NCI-H2171 (cell line): ENCODE results near the gene DTNB.
"Not testable (repeated sequence)": the region's sequence is repeated elsewhere in the genome, so short reads cannot be mapped to it uniquely, and the experiment has no call there.

Experiments
- DNase-seq: peaks from one replicate; lab custom pipeline; 2025; lab: John Stamatoyannopoulos, UW

DTNB gene

DNA sequence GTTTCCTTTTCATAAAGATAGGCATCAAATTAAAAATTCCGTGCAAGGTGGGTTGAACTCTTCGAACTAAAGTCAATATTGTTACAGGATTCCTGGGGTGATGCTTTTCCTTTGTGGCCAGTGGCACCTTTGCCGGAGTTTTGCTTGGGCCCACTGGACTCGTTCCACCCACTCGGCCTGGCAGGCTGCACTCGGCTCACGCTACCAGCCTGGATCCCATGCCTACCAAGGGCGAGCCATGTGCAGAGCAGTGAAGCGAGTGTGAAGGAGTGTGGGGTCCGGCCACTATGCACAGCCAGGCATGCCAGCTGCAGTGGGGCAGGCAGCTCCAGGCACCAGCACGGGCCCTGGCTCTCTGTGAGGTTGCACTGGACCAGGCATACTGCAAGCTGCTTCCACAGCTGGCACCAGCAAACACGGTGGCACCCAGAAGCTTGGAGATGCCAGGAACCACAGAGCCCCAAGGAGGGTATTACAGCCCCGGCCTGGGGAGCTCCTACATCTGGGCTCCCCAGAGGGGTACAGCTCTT, 83.6 kb downstream of the DTNB start:
- DNase-seq, result no peak

DNA sequence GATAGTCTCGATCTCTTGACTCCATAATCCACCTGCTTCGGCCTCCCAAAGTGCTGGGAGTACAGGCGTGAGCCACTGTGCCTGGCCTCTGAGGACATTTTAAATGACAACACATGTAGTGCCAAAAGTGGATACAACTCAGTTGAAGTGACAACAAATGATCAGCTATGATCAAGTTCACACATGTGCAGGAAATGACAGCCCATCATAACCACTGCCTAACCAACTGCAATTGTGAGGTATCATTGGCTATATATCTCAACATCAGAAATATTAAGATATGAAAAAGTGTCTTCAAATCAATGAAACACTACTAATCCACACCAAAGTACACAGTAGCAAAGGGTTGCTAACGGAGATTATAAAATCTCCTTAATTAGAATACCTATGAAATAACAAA, 84.8 kb downstream of the DTNB start:
- DNase-seq, result no peak

DNA sequence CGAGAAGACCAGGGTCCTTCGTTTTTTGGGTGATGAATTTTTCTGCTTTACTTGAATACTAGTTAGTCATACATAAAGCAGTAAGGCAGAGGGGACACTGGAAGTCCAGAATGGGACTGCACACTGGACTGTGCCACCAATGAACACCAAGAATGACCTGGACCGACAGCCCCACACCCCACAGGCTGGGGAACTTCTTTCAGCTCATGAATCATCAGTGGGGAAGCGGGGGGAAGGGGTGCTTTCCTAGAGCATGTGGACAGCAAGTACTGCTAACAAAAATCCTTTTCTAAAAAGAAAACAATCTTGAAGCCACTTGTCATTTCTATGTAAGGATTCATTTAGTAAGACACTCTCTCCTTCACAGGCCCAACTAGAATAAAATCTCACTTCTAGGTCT, 86.0 kb downstream of the DTNB start:
- DNase-seq, result no peak

DNA sequence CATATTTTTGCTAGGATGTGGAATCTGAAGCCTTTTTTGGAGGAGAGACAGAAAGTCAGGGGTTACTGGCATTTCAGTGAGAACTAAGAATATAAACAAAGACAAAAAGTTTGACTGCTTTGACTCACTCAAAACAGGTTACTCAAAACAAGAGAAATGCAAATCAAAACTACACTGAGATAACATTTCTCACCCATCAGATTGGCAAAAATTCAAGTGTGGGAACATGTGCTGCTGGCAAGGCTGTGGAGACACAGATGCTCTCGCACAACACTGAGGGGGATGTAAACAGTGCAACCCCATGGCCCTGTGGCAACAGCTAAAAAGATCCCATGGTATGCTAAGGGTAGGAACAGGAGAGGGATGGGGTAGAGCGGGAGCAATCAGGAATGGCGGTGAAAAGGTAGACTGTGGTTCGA, 86.6 kb downstream of the DTNB start:
- peak; percentile 21 for DNase-seq

DNA sequence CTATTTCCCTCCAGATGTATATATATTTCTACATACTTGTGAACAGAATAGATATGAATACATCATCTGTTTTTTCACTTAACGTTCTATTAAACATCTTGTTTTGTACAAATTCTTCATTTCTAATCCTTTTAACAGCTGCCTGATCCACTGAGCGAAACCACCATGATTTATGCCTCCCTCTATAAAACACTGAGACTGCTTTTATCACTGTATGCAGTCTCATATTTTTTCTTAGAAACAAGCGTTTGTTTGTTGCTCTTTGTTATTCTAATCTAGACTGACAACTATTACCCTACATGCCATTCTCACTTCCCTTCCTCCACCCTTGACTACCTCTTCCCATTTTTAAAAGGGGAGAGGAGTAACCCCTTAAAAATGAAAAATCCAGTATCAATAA, 88.2 kb downstream of the DTNB start:
- no peak for DNase-seq

DNA sequence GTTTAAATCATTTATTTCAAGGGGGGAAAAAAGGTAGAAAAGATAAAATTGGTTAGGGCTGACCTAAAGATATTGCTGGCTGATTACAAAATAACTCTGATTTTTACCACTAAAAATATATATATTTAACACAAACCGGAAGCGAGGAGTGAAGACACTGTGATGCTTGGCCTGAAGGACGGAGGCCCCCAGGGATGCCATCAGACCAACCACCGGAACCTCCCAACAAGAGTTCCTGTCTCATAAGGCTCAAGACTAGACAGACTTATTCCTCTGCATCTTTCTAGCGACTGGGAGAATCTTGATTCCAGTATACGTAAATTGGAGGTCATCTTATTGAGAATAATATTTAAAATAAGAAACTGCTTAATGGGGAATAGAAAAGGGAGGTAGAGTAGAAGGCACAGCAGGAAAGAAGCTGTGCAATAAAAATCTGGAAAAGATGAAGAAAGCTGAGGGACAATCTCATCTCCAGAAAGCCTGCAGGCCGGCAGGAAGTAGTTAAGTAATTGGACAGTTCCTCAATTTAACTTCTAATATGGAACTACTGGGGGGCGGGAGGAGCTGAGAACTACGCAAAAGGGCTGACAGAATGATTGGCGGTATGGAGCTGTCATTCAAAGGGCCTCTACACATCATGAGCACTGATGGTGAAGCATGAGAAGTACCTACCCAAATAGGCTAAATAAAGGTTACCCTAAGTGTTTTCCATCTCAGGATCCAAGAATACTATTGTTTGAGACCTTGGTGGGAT, 91.1 kb downstream of the DTNB start:
- no peak for DNase-seq

DNA sequence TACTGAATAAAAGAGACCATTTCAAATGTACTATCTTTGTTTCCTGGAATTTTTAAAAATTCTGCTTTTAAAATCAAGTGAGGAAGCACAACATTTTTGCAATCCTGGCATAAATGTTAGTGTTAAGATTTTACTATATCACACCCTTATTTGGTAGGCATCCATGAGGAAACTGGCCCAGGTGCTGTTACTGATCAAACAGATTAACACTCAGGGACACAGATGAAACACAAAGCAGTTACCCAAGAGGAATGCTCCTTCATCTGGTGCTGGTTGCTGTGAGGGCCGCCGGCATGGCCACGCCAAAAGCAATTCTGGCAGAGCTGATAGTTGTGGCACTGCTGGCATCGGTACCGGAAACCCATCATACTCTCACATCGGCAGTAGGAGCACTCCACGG, 96.8 kb downstream of the DTNB start:
- DNase-seq, result no peak

DNA sequence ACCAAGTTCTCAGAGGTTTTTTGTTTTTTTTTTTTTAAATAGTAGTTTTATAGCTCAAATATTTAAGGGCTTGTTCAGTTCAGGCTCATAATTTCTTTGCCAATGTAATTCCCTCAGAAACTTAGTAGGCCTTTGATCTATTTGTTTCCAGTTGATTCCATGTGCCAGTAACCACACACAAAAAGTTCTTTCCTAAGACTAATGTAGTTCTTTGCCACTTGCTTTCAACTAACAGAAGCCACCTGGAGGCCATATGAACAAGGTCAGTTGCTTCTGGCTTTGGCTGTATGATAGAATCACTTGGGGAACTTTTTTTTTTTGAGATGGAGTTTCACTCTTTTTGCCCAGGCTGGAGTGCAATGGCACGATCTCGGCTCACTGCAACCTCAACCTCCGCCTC, 100.7 kb downstream of the DTNB start:
- no peak for DNase-seq

DNA sequence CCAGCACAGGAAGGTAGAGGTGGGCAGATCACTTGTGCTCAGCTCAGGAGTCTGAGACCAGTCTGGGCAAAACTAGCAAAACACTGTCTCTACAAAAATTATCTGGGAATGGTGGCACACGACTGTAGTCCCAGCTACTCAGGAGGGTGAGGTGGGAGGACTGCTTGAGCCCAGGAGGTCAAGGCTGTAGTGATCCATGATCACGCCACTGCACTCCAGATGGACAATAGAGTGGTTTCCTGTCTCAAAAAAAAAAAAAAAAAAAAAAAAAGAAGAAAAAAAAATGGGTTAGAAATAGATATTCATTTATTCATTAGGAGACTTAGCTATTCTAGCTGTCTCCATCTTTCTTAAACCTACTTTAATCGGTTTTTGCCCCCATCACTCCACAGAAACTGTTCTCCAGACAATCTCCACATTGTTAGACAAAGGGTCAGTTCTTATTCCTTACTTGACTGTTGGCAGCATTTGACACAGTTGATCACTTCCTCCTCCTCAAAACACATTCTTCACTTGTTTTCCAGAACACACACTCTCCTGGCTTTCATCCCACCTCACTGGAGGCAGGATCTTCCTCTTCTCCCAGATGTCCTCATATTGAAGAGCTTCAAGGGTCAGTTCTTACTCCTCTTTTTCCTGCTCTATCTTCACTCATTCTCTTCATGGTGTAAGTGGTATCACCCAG, 103.1 kb downstream of the DTNB start:
- DNase-seq, result no peak

DNA sequence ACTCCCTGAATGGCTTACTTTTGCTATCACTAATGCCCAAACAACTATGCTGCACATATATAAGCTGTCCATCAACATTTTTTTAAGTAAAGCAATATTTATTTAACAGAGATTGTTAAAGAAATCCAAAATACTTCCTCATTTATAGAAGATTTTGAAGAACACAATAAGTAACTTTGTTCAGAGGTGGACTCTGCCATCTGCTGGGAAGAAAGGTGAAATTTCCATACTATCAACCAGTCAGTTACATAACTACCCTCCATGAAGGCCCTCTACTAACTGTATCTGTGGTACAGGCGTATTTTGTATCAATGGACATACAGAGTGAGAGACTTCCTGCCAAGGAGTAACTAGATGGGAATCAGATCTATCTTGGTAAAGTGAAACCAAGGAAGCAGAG, 106.0 kb downstream of the DTNB start:
- DNase-seq, result peak; percentile 49

DNA sequence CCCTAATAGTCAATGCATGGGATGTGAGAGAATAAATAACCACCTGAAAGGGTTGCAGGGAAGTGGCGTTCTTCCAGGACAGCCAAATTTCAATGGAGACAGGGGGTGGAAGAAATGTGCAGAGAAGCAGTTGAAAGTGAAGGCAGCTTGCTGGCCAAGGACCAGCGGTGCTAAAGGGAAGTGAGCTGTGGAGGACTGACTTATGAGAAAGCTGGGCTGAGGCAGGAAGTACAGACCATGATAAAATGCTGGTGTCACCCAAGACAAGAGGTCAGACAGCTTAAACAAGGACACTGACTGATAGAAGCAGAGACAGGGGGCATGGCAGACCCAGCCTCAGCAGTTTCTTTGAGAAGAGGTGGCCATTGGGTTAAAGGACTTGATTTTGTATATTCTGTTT, 106.7 kb downstream of the DTNB start:
- DNase-seq, result no peak

DNA sequence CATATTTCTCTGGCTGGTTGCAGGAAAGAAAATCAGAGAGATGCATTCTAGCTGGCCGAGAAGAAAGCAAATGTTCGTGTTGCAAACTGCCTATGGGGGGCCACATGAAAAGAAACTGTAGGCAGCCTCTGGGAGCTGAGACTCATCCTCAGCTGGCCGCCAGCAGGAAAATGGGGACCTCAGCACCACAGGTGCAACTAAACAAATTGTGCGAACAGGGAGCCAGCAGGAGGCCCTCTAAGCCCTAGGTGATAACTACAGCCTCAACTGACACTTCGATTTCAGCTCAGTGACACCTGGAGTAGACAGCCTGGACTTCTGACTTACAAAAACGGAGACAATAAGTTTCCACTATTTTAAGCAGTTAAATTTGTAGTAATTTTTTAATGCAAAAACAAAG, 107.3 kb downstream of the DTNB start:
- DNase-seq, result no peak

DNA sequence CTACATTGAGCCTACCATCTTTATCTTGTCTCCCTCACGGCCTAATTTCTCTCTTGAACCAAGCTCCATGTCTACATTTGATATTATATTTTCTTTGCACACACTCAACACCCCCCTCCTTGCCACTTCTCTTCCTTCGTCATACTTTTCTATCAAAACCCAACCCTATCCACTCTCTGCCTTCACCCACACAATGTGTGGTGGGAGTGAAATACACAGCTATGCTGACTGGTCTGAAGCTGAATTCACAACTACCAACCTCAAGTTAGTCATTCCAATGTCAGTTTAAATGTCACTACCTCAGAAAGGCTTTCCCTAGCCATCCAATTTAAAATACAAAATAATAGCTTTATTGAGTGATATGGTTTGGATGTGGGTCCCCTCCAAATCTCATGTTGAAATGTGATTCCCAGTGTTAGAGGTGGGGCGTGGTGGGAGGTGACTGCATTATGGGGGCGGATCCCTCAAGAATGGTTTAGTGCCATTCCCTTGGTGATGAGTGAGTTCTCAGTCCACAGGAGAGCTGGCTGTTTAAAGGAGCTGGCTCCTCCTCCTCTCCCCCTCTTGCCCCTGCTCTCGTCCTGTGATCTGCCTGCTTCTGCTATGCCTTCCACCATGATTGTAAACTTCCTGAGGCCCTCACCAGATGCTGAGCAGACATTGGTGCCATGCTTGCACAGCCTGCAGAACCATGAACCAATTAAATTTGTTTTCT, 112.1 kb downstream of the DTNB start:
- DNase-seq, result no peak

DNA sequence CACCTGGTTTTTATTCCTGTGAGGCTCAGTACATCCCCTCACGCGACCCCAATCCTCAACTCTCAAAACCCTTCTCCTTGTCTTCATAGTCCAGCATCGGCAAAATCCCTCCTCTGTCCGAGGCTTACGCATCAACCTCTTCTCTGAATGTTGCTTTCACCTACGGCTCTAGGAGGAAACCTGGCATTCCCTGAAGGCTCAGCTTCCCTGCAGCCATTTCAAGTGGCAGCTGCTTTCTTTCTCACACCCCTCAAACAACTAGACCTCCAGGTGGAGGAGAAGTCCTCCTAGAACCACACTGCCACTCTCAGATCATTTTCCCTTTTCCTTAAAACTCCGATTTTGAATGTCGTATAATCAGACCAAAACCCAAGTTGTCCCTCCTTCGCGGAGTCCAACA, 114.2 kb downstream of the DTNB start:
- no peak for DNase-seq

DNA sequence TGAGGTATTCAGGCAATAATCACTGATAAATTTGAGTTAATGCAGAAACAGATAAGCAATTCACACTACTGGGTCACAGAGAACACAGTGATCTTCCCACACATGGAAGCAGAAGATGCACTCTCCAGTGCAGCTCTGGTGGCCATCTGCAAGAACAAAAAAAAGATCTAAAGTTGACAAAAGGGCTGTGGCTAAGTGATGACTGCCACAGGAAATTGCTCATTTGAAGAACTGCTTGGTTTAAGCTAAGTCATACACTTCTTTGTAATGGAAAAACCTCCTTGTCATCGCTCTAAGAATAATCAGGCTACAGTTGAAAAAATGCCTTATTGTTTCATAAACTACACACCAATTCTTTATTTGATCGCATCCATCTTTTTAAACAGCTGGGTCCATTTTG, 115.1 kb downstream of the DTNB start:
- no peak for DNase-seq

DNA sequence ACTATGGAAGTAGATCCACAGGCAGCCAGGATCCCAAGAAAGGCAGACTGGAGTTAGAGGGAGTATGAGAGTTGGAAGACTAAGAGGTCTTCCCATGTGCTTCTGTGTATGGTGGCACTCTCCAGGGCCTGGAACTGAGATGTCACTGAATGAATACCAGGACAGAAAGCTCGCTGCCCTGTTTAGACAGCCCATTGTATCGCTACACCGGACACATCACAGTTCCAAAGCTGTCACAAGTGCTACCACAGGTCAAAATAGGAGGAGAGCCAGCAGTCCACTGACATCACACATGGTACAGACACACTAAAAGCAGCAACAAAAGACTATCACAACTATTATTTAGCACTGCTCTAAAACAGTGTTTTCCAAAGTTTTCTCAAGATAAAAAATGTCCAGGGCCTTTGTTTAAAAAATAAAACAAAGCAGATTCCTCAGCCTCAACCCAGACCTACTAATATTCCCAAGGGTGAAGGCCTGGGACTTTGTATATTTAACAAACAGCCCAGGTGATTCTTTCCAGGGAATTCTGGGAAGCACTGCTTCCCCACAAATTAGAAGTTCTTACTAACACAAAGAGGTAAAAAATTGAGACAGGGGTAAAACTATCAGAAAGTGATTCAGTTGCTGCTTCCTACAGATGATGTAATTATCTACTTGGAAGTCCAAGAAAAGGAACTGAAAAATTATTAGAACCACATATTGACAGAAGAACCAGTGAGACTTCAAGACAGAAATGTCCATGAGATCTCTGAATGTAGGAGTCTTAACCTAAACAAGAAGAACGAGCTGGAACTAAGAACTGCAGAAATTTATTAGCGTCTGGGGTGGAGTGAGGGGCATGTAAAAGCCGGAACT, 116.0 kb downstream of the DTNB start:
- no peak for DNase-seq

DNA sequence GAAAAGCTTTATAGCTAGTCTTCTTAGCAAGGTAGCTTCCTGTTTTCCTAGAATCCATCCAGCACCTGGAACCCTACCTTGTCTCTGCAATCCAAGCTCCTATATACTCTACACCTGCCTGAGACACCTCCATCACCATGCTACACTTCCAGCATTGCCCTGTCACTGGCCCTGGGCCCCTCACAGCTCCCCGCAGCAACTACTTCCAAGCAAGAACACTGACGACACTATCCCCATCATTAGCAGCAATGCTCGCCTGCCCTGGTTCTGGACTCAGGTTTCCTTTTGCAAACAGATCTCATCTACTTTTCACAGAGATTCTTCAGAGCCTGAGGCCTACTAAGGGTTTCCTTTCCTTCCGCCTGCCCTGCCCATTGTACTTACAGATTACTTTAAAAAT, 121.1 kb downstream of the DTNB start:
- DNase-seq, result no peak

DNA sequence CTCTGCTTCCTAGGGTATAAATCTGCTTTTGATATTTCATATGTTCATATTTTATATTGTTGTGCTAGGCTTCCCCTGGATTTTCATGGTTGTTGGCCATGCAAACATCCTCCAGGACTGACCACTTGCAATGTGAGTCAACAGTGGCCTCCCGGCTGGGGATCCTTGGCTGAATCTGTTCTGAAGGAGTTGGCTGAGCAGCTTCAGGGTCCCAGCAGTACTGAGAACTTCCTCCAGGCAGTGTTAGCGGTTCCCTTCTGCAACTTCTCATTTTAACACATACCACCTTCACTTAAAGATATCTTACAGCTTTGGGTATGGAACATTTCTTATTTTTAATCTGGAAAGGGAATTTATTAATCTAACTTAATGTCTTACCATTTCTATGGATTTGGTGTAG, 122.1 kb downstream of the DTNB start:
- DNase-seq, result no peak

DNA sequence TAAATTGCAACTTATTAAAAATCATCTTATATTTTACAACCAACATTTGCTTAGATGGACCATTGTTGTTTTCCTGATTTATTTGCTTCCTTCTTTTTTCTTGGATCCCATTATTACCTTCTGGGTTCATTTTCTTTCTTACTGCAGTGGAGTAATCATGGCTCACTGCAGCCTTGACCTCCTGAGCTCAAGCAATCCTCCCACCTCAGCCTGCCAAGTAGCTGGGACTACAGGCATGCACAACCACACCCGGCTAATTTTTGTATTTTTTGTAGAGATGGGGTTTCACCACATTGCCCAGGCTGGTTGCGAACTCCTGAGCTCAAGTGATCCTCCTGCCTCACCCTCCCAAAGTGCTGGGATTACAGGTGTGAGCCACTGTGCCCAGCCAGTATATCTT, 123.8 kb downstream of the DTNB start:
- DNase-seq, result not testable (repeated sequence)

DNA sequence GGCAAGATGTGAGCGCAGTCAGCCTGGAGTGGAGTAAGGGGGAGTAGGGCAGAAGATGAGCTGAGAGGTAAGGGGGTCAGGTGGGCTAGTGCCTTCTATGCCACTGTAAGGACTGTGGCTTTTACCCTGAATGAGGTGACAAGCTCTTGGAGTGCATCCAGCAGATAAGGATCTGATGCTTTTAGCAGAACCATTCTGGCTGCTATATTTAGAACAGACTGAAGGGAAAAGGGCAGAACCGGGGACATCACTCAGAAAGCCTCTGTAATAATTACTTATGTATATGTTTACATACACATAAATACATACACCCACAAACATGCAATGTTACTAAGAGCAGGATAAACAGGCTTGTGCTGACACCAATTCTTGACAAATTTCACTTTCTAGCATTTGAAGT, 124.8 kb downstream of the DTNB start:
- peak; percentile 37 for DNase-seq

DNA sequence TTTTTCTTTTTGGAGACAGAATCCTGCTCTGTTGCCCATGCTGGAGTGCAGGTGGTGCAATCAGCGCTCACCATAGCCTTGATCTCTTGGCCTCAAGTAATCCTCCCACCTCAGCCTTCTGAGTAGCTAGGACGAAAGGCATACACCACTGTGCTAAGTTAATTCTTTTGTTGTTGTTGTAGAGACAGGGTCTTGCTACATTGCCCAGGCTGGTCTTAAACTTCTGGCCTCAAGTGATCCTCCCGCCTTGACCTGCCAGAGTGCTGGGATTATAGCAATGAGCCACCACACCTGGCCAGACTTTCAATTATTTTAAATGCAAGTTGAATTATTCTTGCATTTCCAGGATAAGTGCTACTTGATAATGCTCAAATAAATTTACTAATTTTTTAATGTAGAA, 126.5 kb downstream of the DTNB start:
- DNase-seq, result no peak

DNA sequence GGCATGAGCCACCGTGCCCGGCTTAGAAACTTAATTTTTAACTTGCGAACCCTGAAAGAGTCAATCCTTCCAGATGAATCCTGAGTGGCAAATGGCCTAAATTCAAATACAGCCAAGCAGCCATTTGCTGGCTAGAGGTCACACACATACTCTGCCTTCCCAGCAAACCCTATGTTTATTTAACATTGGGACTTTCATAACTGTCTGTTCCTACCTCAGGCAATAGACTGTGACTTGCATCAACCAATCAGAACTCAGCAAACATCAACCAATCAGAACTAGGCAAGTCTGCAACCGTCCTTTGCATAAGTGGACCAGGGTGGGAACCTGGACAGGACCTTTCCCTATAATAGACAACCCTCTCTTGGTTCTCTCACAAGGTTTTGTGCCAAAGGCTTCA, 127.5 kb downstream of the DTNB start:
- no peak for DNase-seq
